NCI-H187 (cell line): ENCODE data around the gene PIP5K1C.
A peak's percentile ranks its signal among the peaks of the same experiment; 100 is the strongest.

ENCODE experiments used
- DNase-seq, 2 experiments: peaks; one replicate each; lab custom pipeline; 2025; lab: John Stamatoyannopoulos, UW

The PIP5K1C gene, protein sequence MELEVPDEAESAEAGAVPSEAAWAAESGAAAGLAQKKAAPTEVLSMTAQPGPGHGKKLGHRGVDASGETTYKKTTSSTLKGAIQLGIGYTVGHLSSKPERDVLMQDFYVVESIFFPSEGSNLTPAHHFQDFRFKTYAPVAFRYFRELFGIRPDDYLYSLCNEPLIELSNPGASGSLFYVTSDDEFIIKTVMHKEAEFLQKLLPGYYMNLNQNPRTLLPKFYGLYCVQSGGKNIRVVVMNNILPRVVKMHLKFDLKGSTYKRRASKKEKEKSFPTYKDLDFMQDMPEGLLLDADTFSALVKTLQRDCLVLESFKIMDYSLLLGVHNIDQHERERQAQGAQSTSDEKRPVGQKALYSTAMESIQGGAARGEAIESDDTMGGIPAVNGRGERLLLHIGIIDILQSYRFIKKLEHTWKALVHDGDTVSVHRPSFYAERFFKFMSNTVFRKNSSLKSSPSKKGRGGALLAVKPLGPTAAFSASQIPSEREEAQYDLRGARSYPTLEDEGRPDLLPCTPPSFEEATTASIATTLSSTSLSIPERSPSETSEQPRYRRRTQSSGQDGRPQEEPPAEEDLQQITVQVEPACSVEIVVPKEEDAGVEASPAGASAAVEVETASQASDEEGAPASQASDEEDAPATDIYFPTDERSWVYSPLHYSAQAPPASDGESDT

GRCh38 chr19:3700242-3701032 is at the start of gene PIP5K1C:
PIP5K1C (minus strand) TSS chr19:3700468; CDS start chr19:3700390, 78 bp downstream.
- DNase-seq = peak; percentile 75 to 89

DNA sequence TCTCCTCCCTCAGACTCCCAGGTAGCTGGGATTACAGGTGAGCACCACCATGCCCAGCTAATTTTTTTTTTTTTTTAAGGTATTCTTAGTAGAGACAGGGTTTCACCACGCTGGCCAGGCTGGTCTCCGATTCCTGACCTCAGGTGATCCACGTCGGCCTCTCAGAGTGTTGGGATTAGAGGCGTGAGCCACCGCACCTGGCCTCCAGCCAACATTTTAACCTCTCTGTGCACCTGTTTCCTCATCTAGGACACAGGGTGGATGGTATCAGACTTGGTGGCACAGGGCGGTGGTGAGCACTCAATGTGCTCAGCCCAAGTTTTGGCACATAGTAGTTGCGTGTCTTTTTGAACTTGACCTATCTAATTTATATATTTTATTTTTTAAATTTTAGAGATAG is 48.7 kb upstream of the PIP5K1C start:
- DNase-seq = no peak

DNA sequence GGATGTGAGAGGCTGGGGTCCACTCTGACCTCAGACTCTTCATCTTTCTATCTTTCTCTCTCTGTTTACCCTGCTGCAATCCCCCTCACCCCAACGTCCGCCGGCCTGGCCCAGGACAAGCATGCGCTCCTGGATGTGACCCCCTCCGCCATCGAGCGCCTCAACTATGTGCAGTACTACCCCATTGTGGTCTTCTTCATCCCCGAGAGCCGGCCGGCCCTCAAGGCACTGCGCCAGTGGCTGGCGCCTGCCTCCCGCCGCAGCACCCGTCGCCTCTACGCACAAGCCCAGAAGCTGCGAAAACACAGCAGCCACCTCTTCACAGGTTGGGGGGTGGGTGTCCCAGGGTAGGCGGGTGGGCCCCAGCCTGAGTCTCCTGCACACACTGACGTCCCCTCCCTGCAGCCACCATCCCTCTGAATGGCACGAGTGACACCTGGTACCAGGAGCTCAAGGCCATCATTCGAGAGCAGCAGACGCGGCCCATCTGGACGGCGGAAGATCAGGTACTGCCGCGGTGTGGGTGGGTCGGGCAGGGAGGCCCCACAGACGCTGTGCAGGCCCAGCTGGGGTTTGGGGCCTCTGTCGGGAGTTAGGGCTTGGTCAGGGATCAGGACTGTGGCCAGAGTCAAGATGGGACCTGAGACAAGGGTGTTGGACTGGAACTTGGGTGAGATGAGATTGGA is 46.2 kb upstream of the PIP5K1C start:
- DNase-seq = no peak

DNA sequence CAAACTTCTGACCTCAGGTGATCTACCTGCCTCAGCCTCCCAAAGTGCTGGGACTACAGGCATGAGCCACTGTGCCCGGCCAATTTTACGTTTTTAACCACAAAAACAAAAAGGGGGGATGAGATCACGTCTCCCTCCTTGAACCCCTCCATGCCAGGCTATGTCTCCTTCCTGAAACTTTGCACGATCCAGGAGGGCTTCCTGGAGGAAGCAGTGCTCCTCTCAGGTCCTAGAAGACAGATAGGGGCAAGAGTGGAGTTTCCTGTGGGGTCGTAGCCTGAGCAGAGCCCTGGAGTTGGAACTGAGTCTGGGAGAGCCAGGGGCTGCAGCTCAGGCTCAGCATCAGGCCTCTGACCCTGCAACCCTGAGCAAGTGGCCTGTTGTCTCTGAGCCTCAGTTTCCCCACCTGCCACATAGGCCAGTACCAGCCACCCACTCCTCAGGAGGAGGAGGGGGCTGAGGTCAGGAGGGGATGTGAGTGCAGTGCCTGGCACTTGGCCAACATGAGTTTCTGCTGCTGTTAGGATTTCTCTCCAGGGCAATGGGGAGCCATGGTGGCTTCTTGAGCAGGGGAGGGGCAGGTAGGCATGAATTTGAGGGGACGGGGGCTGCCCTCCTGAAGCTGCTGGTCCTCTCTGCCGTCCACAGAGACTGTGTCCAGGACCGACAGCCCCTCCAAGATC is 45.2 kb upstream of the PIP5K1C start:
- DNase-seq = no peak

DNA sequence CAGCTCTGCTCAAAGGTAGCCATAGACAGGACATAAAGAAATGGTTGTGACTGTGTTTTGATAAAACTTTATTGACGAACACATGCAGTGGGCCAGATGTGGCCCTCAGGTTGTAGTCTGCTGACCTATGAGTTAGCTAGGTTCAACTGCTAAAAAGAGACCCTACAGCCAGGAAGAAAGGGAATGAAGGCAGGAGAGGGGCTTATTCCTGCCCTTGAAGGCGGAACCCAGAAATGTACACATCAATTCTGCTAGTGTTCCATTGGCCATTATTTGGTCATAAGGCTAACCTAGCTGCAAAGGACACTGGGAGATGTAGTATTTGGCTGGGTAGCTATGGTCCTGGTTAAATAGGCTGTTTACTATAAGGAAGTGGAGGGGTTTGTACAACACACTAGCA is 43.2 kb upstream of the PIP5K1C start:
- no peak for DNase-seq

GRCh38 chr19:3740431-3740830 is 40.2 kb upstream of the PIP5K1C start:
- no peak for DNase-seq

DNA sequence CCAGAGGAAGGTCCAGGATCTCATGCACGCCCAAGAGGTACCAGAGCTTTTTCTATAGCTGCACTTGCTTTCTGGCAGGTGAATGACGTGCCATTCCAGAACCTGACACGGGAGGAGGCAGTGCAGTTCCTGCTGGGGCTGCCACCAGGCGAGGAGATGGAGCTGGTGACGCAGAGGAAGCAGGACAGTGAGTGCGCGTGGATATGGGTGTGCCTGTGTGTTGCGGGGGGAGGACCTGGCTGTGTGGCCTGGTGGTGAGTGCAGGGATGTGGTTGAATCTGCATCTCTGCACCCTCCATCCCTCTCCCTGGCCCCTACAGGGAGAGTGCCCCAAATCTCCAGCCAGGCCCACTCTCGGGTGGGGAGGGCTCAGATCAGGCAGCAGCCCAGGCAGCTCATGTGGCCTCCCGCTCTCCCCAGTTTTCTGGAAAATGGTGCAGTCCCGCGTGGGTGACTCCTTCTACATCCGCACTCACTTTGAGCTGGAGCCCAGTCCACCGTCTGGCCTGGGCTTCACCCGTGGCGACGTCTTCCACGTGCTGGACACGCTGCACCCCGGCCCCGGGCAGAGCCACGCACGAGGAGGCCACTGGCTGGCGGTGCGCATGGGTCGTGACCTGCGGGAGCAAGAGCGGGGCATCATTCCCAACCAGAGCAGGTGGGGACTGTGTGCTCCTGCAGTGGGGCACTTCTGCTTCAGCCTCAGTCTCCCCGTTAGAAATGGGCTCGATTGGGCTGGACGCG is 38.4 kb upstream of the PIP5K1C start:
- DNase-seq = no peak

DNA sequence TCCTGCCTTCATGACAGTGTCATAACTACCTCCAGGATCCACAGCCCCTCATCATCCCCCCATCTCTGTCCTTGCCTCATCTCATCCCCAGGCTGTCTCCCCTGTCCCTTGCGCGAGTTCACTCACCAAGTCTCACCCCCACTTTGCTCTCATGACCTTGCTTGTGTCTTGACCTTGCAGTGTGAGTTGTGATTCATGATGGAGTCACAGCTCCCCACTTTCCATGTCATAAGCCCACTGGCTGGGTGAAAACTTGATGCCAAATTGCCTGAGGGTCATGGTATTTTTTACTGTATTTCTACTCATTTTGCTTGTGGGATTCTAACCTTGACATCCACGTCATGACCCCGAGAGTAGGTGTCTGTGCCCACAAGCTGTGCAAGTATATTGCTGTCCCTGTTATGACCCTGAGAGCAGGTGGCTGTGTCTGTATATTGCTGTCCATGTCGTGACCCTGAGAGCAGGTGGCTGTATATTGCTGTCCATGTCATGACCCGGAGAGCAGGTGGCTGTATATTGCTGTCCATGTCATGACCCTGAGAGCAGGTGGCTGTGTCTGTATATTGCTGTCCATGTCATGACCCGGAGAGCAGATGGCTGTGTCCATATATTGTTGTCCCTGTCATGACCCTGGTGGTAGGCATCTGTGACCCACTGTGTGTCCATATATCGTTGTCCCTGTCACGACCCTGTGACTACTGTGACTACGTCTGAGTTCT is 37.4 kb upstream of the PIP5K1C start:
- DNase-seq = no peak

- no peak for DNase-seq
Observed at GRCh38 chr19:3736106-3736724, 35.9 kb upstream of the PIP5K1C start.

DNA sequence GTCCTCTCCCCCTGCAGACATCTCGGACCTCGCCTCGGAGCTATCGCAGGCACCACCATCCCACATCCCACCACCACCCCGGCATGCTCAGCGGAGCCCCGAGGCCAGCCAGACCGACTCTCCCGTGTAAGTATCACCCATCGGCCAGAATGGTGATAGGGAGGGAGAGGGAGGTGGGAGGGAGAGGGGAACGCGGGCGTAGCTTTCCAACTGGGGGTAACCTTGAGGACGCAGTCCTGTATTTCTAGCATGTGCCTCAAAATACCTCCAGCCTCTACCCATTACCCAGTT is 34.0 kb upstream of the PIP5K1C start:
- DNase-seq = no peak

DNA sequence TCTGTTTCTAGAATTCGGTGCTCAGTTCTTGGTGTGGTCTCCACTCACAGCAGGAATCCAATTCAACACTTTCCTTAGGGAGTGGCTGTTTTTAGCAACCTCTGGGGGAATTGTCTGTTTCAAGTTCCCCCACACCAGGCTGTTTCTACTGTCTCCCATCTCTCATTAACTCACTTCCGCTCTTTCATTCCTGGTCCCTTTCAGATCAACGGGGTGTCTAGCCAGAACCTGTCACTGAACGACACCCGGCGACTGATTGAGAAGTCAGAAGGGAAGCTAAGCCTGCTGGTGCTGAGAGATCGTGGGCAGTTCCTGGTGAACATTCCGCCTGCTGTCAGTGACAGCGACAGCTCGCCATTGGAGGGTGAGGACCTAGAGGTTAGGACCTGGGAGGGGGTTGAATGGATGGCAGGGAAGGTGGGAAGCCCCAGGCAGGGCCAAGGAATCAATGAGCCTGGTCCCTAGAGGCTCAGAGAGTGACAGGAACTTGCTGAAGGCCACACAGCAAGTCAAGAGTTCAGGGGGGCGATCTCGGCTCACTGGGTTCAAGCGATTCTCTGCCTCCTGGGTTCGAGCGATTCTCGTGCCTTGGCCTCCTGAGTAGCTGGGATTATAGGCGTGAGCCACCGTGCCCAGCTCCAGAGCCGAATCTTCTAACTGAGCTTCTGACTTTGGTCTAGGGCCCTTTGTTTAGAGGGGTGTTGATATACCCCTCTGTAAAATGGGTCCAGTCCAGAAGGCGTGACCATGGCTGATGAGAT is 33.5 kb upstream of the PIP5K1C start:
- DNase-seq = no peak

GRCh38 chr19:3732108-3732507 is 31.8 kb upstream of the PIP5K1C start:
- DNase-seq = no peak

GRCh38 chr19:3730457-3730958 is 30.2 kb upstream of the PIP5K1C start:
- no peak for DNase-seq

DNA sequence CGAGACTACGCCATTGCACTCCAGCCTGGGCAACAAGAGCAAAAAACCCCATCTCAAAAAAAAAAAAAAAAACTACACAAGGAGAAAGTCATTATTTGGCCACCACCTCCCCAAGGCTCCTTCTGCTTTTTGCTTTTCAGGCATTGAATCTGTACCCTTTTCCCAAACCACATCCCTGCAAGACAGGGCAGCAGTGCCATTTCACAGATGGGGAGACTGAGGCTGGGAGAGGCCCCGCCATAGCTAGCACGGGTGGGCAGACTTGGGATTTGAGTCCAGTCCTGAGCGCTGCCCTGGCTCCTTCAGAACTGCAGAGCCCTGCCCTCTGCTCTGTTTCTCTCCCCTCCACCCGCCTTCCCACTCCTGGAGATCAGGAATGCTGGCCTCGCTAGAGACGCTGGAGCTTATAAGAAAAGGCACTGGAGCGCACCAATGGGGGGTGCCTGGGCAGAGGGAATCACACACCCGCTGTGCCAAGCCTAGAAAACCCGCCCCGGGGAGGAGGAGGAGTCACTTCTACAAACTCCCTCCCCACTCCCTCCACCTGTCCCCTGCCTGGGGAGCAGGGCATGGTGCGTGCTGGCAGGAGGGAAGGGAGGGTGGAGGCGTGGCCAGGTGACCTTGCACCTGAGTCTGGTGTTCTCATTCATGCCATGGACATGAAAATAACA is 25.5 kb upstream of the PIP5K1C start:
- peak; percentile 31 to 76 for DNase-seq

- no peak for DNase-seq
Observed at GRCh38 chr19:3725121-3725520, 24.9 kb upstream of the PIP5K1C start.

GRCh38 chr19:3723883-3724282 is 23.6 kb upstream of the PIP5K1C start:
- no peak for DNase-seq

DNA sequence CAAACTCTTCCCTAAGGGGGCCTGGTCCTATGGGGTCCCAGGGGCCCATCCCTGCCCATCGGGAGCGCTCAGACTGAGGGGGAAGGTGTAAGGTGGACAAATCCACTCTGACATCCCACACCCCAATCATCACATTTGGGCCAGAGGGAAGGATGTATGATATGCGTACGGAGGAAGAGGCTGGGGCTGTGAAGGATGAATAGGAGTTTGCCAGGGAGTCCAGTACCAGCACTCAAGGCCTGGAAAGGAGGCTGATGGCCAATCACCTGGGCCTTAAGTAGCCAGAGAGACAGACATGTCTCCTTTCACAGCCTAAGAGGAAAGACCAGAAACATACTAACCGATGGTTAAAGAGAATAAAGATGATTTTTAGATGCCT is 22.8 kb upstream of the PIP5K1C start:
- no peak for DNase-seq

DNA sequence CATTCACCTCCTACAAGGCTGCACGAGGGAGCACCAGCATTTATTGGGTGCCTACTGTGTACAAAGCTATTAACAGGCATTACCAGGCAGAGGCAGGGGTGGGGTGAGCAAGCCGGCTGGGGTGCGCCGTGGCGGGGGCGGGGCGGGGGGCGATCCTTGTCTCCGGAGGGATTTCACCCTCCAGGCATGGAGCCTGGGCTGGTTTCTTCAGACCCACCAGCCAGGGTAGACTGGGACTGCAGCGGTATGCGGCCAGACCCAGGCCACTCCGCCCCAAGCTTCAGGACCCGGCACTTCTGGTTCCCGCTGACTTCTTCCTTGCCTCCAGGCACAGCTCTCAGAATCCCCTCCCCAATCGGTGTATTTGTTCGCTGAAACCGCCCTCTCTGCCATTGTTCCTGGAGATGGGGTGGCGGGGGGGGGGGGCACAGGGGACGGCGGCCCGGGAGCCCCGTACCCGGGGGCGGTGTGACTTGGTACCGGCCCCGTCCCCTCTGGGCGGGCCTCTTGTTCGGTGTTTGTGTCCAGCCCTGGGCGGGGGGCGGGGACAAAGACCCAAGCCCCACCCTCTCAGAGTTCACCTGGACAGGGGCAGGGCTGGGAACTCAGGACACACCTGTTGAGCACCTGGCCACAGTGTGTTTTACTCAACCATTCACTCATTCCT is 22.3 kb upstream of the PIP5K1C start:
- DNase-seq = no peak
